NCI-H1930 (cell line): ENCODE data around the gene SECISBP2.
"Not testable (repeated sequence)": the region's sequence is repeated elsewhere in the genome, so short reads cannot be mapped to it uniquely, and the experiment has no call there.

Experiments used
- DNase-seq, 2 experiments: peaks; one replicate each; lab custom pipeline; 2025; lab: John Stamatoyannopoulos, UW

SECISBP2 gene

GRCh38 chr9:89366711-89367110 lies 48.4 kb downstream of the SECISBP2 start:
- DNase-seq: no peak

GRCh38 chr9:89367281-89367680 lies 49.0 kb downstream of the SECISBP2 start:
- DNase-seq: no peak

- no peak for DNase-seq
Observed at GRCh38 chr9:89367726-89368437, 49.6 kb downstream of the SECISBP2 start.

- DNase-seq: no peak
Observed at GRCh38 chr9:89368550-89368949, 50.2 kb downstream of the SECISBP2 start.

- no peak for DNase-seq
Observed at GRCh38 chr9:89368978-89369377, 50.7 kb downstream of the SECISBP2 start.

- no peak for DNase-seq
Observed at GRCh38 chr9:89370593-89370992, 52.3 kb downstream of the SECISBP2 start.

GRCh38 chr9:89371791-89372190 lies 53.5 kb downstream of the SECISBP2 start:
- not testable (repeated sequence) for DNase-seq

- DNase-seq: no peak
Observed at GRCh38 chr9:89372230-89372816, 54.0 kb downstream of the SECISBP2 start.

- no peak for DNase-seq
Observed at GRCh38 chr9:89372979-89373378, 54.7 kb downstream of the SECISBP2 start.

GRCh38 chr9:89374176-89374575 lies 55.9 kb downstream of the SECISBP2 start:
- no peak for DNase-seq

GRCh38 chr9:89375191-89375760 lies 57.0 kb downstream of the SECISBP2 start:
- DNase-seq: no peak

- no peak for DNase-seq
Observed at GRCh38 chr9:89376286-89376685, 58.0 kb downstream of the SECISBP2 start.

- DNase-seq: no peak
Observed at GRCh38 chr9:89376741-89377351, 58.5 kb downstream of the SECISBP2 start.

GRCh38 chr9:89377411-89377810 lies 59.1 kb downstream of the SECISBP2 start:
- DNase-seq: no peak

- no peak for DNase-seq
Observed at GRCh38 chr9:89378541-89378940, 60.2 kb downstream of the SECISBP2 start.

- DNase-seq: no peak
Observed at GRCh38 chr9:89379031-89379430, 60.7 kb downstream of the SECISBP2 start.

- no peak for DNase-seq
Observed at GRCh38 chr9:89379508-89380115, 61.3 kb downstream of the SECISBP2 start.

- DNase-seq: no peak
Observed at GRCh38 chr9:89380437-89381307, 62.4 kb downstream of the SECISBP2 start.

- no peak for DNase-seq
Observed at GRCh38 chr9:89381308-89381609, 63.0 kb downstream of the SECISBP2 start.

GRCh38 chr9:89382026-89382986 lies 64.0 kb downstream of the SECISBP2 start:
- DNase-seq: no peak
